HG02885 (cell line): ENCODE data around the gene SAPCD2.

Experiments
- ATAC-seq: cut with Tn5 transposase; IDR thresholded peaks from one replicate; pipeline ENCODE4 v1.9.1; 2021; ENCODE audit warnings: mild to moderate bottlenecking; ENCODE audit not compliant: unreplicated experiment, poor library complexity

The SAPCD2 gene

DNA sequence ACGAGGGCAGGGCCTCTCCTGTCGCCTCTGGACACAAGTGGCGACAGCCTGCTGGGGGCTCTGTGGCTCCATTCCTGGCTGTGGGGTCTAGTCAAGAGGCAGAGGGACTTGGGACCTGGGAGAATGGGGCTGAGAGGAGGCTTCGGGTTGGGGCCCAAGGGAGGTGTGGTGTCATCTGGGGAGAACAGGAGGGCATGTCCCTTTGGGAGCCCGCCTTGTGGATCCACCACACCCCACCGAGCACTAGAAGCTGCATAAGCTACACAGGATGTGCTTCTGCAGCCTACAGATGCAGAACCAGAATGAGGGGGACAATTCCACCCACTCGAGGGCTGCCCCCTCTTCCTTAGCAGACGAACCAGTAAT is 12.6 kb upstream of the SAPCD2 start:
- no peak for ATAC-seq

GRCh38 chr9:137082222-137082924 is 12.0 kb upstream of the SAPCD2 start:
- no peak for ATAC-seq

- no peak for ATAC-seq
Observed at GRCh38 chr9:137080260-137081122, 10.1 kb upstream of the SAPCD2 start.

DNA sequence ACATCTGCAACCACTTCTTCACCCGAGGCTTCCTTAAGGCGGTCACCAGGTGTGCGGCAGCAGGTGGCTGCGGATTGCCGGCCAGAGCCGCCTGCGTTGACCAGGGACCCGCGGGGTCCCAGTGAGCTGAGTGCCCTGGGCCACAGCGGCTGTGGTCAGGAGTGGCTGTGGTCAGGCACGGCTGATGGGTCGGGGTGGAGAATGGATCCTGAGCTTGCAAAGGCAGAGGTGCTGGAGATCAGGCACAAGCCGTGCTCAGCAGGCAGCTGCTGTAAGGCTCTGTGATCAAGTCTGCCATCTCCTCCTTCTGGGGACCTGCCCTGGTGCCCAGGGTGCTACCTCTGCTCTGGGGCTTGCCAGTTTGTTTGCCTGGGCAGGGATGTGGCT is 9.0 kb upstream of the SAPCD2 start:
- ATAC-seq = no peak

- no peak for ATAC-seq
Observed at GRCh38 chr9:137078701-137079400, 8.5 kb upstream of the SAPCD2 start.

GRCh38 chr9:137077758-137078693 is 7.7 kb upstream of the SAPCD2 start:
- ATAC-seq = peak; percentile 20

GRCh38 chr9:137077010-137077747 is 6.8 kb upstream of the SAPCD2 start, which contains the start of gene UAP1L1:
Gene UAP1L1 (plus strand): TSS chr9:137077517. CDS start chr9:137077533, 16 bp downstream.
- ATAC-seq = peak; percentile 65

- ATAC-seq = peak; percentile 1
Observed at GRCh38 chr9:137076636-137077009, 6.3 kb upstream of the SAPCD2 start.

DNA sequence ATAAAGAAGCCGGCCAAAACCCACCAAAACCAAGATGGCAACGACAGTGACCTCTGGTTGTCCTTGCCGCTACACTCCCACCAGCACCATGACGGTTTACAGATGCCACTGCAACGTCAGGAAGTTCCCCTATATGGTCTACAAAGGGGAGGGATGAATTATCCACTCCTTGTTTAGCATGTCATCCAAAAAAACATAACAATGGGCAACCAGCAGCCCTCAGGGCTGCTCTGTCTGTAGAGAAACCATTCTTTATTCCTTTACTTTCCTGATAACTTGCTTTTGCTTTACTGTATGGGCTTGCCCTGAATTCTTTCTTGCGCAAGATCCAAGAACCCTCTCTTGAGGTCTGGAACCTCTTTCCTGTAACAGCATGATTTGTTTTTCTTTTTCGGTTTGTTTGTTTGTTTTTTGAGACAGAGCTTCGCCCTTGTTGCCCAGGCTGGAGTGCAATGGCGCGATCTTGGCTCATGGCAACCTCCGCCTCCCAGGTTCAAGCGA is 5.0 kb upstream of the SAPCD2 start:
- ATAC-seq = no peak

- no peak for ATAC-seq
Observed at GRCh38 chr9:137074657-137075274, 4.4 kb upstream of the SAPCD2 start.

- no peak for ATAC-seq
Observed at GRCh38 chr9:137073992-137074399, 3.6 kb upstream of the SAPCD2 start.

DNA sequence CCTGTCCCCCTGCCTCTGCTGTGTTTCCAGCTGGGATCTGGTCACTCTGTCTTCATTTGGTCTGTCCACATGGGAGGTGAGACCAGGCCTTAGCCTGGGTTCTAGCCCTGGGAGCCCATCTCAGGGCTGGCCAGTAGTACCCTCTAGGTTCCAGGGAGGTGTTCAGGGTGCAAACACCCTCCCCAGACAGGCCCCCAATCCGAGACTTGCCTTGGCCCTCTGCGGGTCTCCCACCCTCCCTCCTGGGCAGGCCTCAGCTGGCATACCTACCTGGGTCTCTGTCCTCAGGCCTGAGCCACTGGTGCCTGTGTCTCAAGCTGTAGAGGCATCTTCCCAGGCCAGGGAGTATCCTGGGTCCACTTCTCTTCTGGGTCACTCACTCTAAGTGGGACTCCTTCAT is 925 bp upstream of the SAPCD2 start:
- no peak for ATAC-seq

GRCh38 chr9:137070906-137071275 is 534 bp upstream of the SAPCD2 start:
- no peak for ATAC-seq

GRCh38 chr9:137069508-137070091 is 757 bp downstream of the SAPCD2 start:
- ATAC-seq = peak; percentile 13

GRCh38 chr9:137068539-137069507 is 1.5 kb downstream of the SAPCD2 start:
- ATAC-seq = no peak

DNA sequence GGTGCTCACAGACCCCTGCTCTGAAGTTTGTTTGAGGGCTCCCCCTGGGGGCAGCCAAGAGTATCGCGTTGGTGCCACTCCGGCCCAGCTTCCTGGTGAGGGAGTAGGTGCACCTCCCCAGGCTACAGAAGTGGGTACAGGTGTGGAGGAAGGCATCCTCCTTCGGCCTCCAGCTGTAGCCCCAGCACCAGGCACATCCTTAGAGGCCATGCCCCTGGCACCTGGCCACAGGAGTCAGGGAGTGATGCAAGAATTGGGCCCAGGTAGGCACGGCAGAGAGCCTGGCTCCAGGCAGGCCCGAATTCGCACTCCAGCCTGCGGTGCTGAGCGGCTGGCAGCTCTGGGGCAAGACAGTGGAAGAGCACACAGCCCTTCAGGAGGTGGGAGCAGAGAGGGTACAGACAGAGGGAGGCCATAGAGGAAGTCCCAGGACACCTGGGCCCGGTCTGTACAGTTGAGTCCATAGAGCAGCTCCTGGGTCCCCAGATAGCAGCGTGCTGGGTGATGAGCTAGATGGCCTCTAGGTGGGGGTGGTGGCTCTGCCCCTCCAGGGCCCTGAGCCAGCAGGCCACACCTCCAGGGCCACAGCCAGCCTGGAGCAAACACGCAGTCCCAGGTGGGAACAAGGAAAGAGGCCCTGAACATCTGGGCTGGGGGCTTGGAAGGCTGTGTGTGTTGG is 2.4 kb downstream of the SAPCD2 start:
- ATAC-seq = no peak
